GM13976 (cell line): Measurements from ENCODE around the gene ARL13B.

ENCODE experiments used
- DNase-seq: peaks from one replicate; pipeline ENCODE4 v3.0.0; 2012; ENCODE audit warnings: low spot score
- CTCF ChIP-seq: IDR thresholded peaks from 2 replicates; pipeline ENCODE4 v1.5.1; 2012; ENCODE audit warnings: borderline replicate concordance, mild to moderate bottlenecking; ENCODE audit not compliant: insufficient read depth; ENCODE audit errors: extremely low read depth, missing control alignments, control extremely low read depth
- in situ Hi-C: fragments of 300-500 bp; cut with MboI; formaldehyde crosslinking; loops from one replicate; pipeline ENCODE4 v1.12.0; 2022; ENCODE audit warnings: low sequenced_read_pairs, mixed read lengths, inconsistent platforms; ENCODE audit not compliant: unreplicated experiment

Gene ARL13B

GRCh38 chr3:94095111-94095510 is 115.2 kb downstream of the ARL13B start:
- in situ Hi-C loops = no loop called here
- TF ChIP-seq CTCF = no peak
- no peak for DNase-seq

- in situ Hi-C loops = no loop called here
- no peak for DNase-seq
Observed at GRCh38 chr3:94098452-94098851, 118.5 kb downstream of the ARL13B start.

GRCh38 chr3:94099311-94099710 is 119.4 kb downstream of the ARL13B start:
- TF ChIP-seq CTCF = no peak
- DNase-seq = no peak
- in situ Hi-C loops = no loop called here

More at GRCh38 chr3:94098452-94098851, 118.5 kb downstream of the ARL13B start:
- TF ChIP-seq CTCF = no peak

- no peak for DNase-seq
- in situ Hi-C loops = no loop called here
- no peak for TF ChIP-seq CTCF
Observed at GRCh38 chr3:94101860-94102259, 121.9 kb downstream of the ARL13B start.
